Naive B cell (primary cell): ENCODE data around the gene CPA5. TPM values are rescaled to one million over a fixed set of nuclear protein-coding genes. Genes with fewer than 3 reads are reported as not detected.
"Not testable (repeated sequence)": the region's sequence is repeated elsewhere in the genome, so short reads cannot be mapped to it uniquely, and the experiment has no call there.

Experiments
- ATAC-seq, 2 donors: fragments of 150-1000 bp; cut with Tn5 transposase; 2 replicates each; pipeline ENCODE4 v1.10.0; 2021; ENCODE audit warnings: low read depth in 2 of 2, mild to moderate bottlenecking in 2 of 2, moderate library complexity in 2 of 2
- DNase-seq: peaks from one replicate; pipeline ENCODE4 v3.0.0; 2022
- H3K27ac Mint-ChIP-seq, 6 donors: one replicate each; pipeline ENCODE4 v1.8.0; 2020 to 2022; ENCODE audit warnings: mild to moderate bottlenecking in 6 of 6, mixed read lengths in 6 of 6, moderate library complexity in 5 of 6, inconsistent platforms in 2 of 6
- H3K27me3 Mint-ChIP-seq, 3 donors: one replicate each; pipeline ENCODE4 v1.8.0; 2021 to 2022; ENCODE audit warnings: mixed read lengths in 3 of 3, mild to moderate bottlenecking in 1 of 3
- H3K36me3 Mint-ChIP-seq, 2 donors: one replicate each; pipeline ENCODE4 v1.8.0; 2020 to 2022; ENCODE audit warnings: mixed read lengths in 2 of 2, inconsistent platforms in 1 of 2, mild to moderate bottlenecking in 1 of 2
- H3K4me1 Mint-ChIP-seq, 3 donors: one replicate each; pipeline ENCODE4 v1.8.0; 2020 to 2022; ENCODE audit warnings: mixed read lengths in 3 of 3, inconsistent platforms in 1 of 3, mild to moderate bottlenecking in 1 of 3, moderate library complexity in 1 of 3
- H3K4me3 Mint-ChIP-seq, 8 donors: one replicate each; pipeline ENCODE4 v1.8.0; 2020 to 2022; ENCODE audit warnings: mild to moderate bottlenecking in 8 of 8, mixed read lengths in 8 of 8, moderate library complexity in 8 of 8, inconsistent platforms in 2 of 8
- H3K9me3 Mint-ChIP-seq, 7 donors: one replicate each; pipeline ENCODE4 v1.8.0; 2020 to 2022; ENCODE audit warnings: mixed read lengths in 7 of 7, mild to moderate bottlenecking in 5 of 7, inconsistent platforms in 2 of 7, moderate library complexity in 1 of 7
- polyA plus RNA-seq, 6 donors: library from polyadenylated mRNA; unstranded; fragments of 300-500 nt; fragmentation: Illumina TruSeq; gene quantifications; one replicate each; pipeline ENCODE4 v1.2.3, GENCODE V29; 2021; ENCODE audit warnings: low read depth in 6 of 6

Gene CPA5
- polyA plus RNA-seq, 6 donors from 2014 or later, result 0.18 TPM; not detected in 5

GRCh38 chr7:130367836-130368746, 23.5 kb downstream of the CPA5 start:
- no peaks in the 10 kb centered on the region for H3K9me3 Mint-ChIP-seq
- no peaks in the 10 kb centered on the region for H3K36me3 Mint-ChIP-seq
- peaks cover 0 to 3% (median 0%) of the 10 kb centered on the region in 3 donors for H3K4me1 Mint-ChIP-seq
- peaks cover 0 to 5% (median 0%) of the 10 kb centered on the region in 3 donors for H3K27me3 Mint-ChIP-seq
- no peak overlapping the region for H3K4me3 Mint-ChIP-seq
- no peak for ATAC-seq
- no peak for DNase-seq
- H3K27ac Mint-ChIP-seq, result no peak overlapping the region

DNA sequence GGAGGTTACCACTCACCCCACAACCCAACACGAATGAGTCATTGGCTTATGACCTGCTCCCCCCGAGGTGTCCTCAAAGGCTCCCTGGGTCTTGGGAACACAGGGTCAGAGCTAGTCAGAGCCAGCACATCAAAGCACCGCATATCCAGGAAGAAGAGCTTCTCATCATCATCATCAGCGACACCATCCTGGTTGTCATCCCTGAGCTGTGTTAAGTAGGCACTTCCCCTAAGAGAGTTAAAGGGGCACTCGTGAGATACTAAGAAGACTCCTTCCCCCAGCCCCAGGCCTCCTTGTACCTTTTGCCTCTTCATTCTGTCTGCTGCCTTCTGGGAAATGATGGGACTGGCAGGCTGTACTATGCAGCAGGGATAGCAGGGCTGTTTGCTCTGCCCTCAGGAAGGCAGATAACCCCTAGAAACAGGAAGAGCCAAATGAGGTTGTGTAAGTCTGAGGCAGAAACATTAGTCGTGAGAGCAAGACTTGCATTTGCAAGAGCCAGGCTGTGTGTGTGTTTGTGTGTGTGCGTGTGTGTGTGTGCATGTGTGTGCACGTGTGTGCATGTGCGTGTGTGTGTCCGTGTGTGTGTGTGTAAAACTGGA, 24.6 kb downstream of the CPA5 start:
- DNase-seq (no peak), ATAC-seq (no peak)
- H3K27ac Mint-ChIP-seq, result no peak overlapping the region
- H3K27me3 Mint-ChIP-seq, result peaks cover 0 to 5% (median 0%) of the 10 kb centered on the region in 3 donors
- peak overlapping the region in 1 of 8 donors; percentile 24 for H3K4me3 Mint-ChIP-seq
- H3K36me3 Mint-ChIP-seq, result no peaks in the 10 kb centered on the region
- H3K4me1 Mint-ChIP-seq, result peaks cover 0 to 3% (median 0%) of the 10 kb centered on the region in 3 donors
- no peaks in the 10 kb centered on the region for H3K9me3 Mint-ChIP-seq

GRCh38 chr7:130369831-130370550, 25.4 kb downstream of the CPA5 start:
- H3K36me3 Mint-ChIP-seq, result no peaks in the 10 kb centered on the region
- ATAC-seq, result no peak
- no peak overlapping the region for H3K4me3 Mint-ChIP-seq
- peaks cover 0 to 3% (median 0%) of the 10 kb centered on the region in 3 donors for H3K4me1 Mint-ChIP-seq
- H3K9me3 Mint-ChIP-seq, result no peaks in the 10 kb centered on the region
- peaks cover 0 to 5% (median 0%) of the 10 kb centered on the region in 3 donors for H3K27me3 Mint-ChIP-seq
- H3K27ac Mint-ChIP-seq, result no peak overlapping the region
- DNase-seq, result no peak

DNA sequence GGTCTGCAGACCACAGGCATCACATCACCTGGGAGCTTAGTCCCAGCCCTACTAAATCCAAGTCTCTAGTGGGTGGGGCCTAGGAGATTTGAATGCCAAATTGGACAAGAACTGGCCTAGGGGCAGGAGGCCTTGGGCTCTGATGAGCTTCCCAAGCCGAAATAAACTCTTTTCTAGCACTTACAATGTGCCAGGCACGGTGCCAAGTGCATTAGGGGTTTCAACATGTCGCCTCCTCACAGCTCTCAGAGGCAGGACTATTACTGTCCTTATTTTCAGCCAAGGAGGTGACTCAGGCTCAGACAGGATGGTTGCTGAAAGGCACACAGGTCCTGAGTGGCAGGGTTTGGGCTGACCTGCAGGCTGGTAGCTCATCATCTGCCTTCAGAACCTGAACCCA, 26.4 kb downstream of the CPA5 start:
- no peak overlapping the region for H3K4me3 Mint-ChIP-seq
- peaks cover 0 to 8% (median 4%) of the 10 kb centered on the region in 7 donors for H3K9me3 Mint-ChIP-seq
- no peak for DNase-seq
- no peak overlapping the region for H3K27ac Mint-ChIP-seq
- H3K27me3 Mint-ChIP-seq, result peaks cover 0 to 5% (median 0%) of the 10 kb centered on the region in 3 donors
- no peaks in the 10 kb centered on the region for H3K36me3 Mint-ChIP-seq
- ATAC-seq, result no peak
- peaks cover 0 to 3% (median 0%) of the 10 kb centered on the region in 3 donors for H3K4me1 Mint-ChIP-seq

DNA sequence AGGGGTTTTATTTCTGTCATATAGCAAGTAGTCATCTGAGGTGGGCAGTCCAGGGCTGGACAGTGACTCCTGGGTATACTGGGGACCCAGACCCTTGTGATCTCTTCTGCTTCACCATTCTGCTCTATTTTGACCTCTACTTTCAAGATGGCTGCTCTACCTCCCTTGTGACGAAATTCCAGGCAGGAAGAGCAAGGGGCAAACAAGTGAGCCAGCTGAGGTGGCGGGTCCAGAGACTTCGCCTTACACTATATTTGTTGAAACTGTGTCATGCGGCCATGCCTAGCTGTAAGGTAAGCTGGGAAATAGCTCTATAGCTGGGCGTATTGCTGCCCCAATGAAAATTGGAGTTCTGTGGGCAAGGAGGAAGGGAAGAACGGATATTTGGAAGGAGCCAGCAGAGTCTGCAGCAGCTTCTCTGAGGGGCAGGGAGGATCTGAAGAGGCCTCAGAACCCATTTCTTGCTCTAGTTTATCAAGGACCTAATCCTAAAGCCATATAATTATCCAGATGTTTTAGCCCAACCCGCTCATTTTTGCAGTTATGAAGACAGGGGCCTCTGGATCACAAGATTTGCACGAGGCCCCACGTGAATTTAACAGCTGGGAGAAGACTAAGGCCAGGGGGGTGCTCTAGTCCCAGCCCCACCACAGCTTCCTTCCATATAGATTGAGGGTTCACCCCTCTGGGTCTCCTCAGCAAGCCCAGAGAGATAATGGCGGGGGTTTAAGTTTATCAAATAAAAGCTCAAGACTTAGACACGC, 28.0 kb downstream of the CPA5 start:
- Mint-ChIP-seq H3K4me3 (no peak overlapping the region), H3K9me3 (peaks cover 6 to 19% (median 12%) of the 10 kb centered on the region in 7 donors), H3K4me1 (peaks cover 0 to 3% (median 0%) of the 10 kb centered on the region in 3 donors), H3K36me3 (no peaks in the 10 kb centered on the region), H3K27ac (peak overlapping the region in 1 of 6 donors; percentile 17), H3K27me3 (peaks cover 0 to 5% (median 0%) of the 10 kb centered on the region in 3 donors)
- no peak for ATAC-seq
- no peak for DNase-seq

DNA sequence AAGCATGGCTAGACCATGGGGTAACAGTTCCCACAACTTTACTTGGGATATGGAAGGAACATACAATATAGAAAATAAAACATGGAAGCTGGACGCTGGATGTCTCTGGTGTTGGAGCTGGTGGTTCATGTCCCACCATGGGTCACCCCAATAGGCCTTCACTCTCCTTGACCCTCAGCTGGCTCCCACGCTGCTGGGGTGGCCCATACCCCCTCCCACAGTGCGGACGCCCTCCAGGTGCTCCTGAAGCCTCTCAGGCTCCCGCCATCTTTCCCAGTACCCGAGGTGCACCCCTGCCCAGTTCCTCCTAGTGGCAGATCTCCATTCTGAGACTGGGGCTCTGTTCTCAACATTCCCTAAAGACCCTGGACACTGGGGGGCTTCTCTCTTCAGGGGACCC, 29.9 kb downstream of the CPA5 start:
- peaks cover 0 to 5% (median 0%) of the 10 kb centered on the region in 3 donors for H3K27me3 Mint-ChIP-seq
- H3K4me3 Mint-ChIP-seq, result no peak overlapping the region
- ATAC-seq (no peak), DNase-seq (no peak)
- H3K9me3 Mint-ChIP-seq, result peaks cover 6 to 19% (median 12%) of the 10 kb centered on the region in 7 donors
- H3K27ac Mint-ChIP-seq, result peak overlapping the region in 1 of 6 donors; percentile 78
- H3K36me3 Mint-ChIP-seq, result no peaks in the 10 kb centered on the region
- peaks cover 0 to under 1% (median 0%) of the 10 kb centered on the region in 3 donors for H3K4me1 Mint-ChIP-seq

- H3K36me3 Mint-ChIP-seq, H3K4me3 Mint-ChIP-seq, H3K27me3 Mint-ChIP-seq, DNase-seq, ATAC-seq, H3K4me1 Mint-ChIP-seq: not testable (repeated sequence)
- Mint-ChIP-seq H3K9me3 (peaks cover 6 to 19% (median 12%) of the 10 kb centered on the region in 7 donors), H3K27ac (peak overlapping the region in 1 of 6 donors; percentile 77)
Observed at GRCh38 chr7:130376461-130376860, 31.8 kb downstream of the CPA5 start.

DNA sequence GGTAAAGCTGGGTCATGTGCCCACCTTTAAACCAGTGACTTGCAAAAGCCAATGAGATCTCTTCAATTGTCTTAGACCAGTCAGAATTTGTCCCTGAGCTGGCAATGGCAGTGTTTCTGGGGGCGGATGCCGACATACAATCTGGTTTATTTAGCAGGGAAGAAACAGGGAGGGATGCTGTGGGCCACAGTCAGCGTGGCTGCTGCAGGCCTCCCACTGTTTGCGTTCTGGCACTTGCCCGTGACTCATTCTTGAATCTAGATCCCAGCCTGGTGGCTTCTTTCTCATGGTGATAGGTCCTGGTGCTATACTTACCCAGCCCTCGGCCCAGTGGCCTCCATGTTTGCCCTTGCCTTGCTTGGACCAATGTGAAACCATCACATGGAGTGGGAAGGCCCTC, 32.6 kb downstream of the CPA5 start:
- Mint-ChIP-seq H3K4me1 (no peaks in the 10 kb centered on the region), H3K27ac (no peak overlapping the region), H3K4me3 (no peak overlapping the region), H3K9me3 (peaks cover 6 to 19% (median 12%) of the 10 kb centered on the region in 7 donors), H3K27me3 (peaks cover 0 to under 1% (median 0%) of the 10 kb centered on the region in 3 donors), H3K36me3 (no peaks in the 10 kb centered on the region)
- no peak for ATAC-seq
- no peak for DNase-seq

DNA sequence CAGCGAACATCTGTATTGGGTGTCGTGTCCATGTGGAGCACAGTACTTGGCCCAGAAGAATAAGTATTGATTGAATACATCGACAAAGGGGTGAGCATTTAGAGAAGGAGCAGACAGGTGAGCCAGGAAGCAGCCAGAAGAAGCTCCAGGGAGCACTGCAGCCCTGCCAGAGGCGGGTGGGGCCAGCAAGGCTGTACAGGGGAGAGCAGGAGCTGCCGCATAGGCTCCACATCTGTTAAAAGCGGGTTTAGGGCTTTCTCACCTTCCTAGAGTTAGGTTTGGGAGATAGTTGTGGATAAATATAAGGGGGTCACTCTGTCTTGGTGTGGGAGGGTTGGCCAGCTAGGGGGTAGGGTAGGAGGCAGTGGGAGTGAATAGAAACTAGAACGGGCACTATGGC, 34.4 kb downstream of the CPA5 start:
- H3K36me3 Mint-ChIP-seq, result no peaks in the 10 kb centered on the region
- no peak overlapping the region for H3K4me3 Mint-ChIP-seq
- peaks cover 6 to 19% (median 12%) of the 10 kb centered on the region in 7 donors for H3K9me3 Mint-ChIP-seq
- H3K27ac Mint-ChIP-seq, result no peak overlapping the region
- H3K27me3 Mint-ChIP-seq, result peaks cover 0 to 5% (median 0%) of the 10 kb centered on the region in 3 donors
- H3K4me1 Mint-ChIP-seq, result no peaks in the 10 kb centered on the region
- ATAC-seq (no peak), DNase-seq (no peak)

- DNase-seq (no peak), ATAC-seq (no peak)
- no peak overlapping the region for H3K27ac Mint-ChIP-seq
- H3K36me3 Mint-ChIP-seq, result no peaks in the 10 kb centered on the region
- H3K4me1 Mint-ChIP-seq, result no peaks in the 10 kb centered on the region
- peaks cover 0 to 10% (median 4%) of the 10 kb centered on the region in 3 donors for H3K27me3 Mint-ChIP-seq
- no peak overlapping the region for H3K4me3 Mint-ChIP-seq
- H3K9me3 Mint-ChIP-seq, result peaks cover 6 to 19% (median 12%) of the 10 kb centered on the region in 7 donors
Observed at GRCh38 chr7:130379532-130379920, 34.9 kb downstream of the CPA5 start.

DNA sequence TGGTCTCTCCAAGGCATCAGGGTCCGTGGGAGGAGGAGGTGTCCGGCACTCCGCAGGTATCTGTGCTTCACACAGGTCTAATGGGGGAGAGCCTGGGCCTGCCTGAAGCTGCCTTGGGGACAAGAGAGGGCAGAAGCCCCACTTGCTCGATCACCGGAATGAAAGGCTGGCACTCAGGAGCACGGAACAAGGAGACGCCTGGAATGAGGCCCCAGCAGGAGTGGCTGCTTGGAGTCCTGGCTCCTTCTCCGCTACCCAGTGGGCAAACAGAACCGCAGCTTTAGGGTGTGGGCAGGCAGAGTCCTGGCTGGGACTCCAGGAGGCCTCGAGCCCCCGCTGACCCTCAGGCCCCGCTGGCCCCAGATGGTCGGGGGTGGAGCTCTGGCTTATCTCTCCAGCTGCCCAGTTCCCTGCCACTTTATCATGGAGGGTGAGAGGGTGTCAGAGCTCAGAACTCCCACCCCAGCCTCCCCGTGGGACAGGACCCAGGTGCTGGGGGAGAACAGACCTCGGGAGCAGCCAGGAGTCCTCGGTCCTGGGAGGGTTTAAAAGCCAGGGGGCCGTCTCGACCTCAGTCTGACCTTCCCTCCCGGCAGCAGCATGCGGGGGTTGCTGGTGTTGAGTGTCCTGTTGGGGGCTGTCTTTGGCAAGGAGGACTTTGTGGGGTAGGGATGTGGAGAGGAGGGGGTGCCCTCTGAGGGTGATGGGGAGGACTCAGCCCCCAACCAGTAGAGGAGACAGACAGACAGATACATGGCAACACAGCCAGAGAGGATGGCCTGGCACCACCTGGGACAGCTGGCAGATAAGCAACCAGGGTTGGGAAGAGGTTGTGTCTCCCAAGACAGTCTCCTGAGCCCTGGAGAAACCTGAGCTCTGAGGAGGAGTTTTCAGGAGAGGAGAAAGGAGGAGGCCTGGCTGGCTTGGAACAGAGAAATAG, 35.6 kb downstream of the CPA5 start, which contains the start of gene CPA1:
CPA1 (plus strand) TSS at position 574 of the 940 bp plus-strand sequence; CDS start at position 601, 27 bp downstream.
- peaks cover 0 to 10% (median 4%) of the 10 kb centered on the region in 3 donors for H3K27me3 Mint-ChIP-seq
- no peak within 1 kb of the TSS for H3K27ac Mint-ChIP-seq
- DNase-seq, result no peak
- no peaks in the 10 kb centered on the region for H3K4me1 Mint-ChIP-seq
- H3K36me3 Mint-ChIP-seq, result no peaks in the 10 kb centered on the region
- ATAC-seq, result no peak
- H3K4me3 Mint-ChIP-seq, result no peak within 1 kb of the TSS
- H3K9me3 Mint-ChIP-seq, result peaks cover 6 to 19% (median 12%) of the 10 kb centered on the region in 7 donors
